ENCODE data around the gene NR0B2.

The NR0B2 gene

GRCh38 chr1:26922431-26922729 lies 8.6 kb upstream of the NR0B2 start:
- no peak for ATAC-seq
- TF ChIP-seq ZFP3 (CRISPR knock-in tag; IDR thresholded peaks at IDR 0.05) (no peak), PATZ1 (CRISPR knock-in tag; IDR thresholded peaks at IDR 0.05; ENCODE audit: borderline replicate concordance) (no peak), CREB5 (CRISPR knock-in tag; IDR thresholded peaks at IDR 0.05; ENCODE audit: low read depth) (no peak), RARB (CRISPR knock-in tag; IDR thresholded peaks at IDR 0.05) (no peak), PPARA (CRISPR knock-in tag; IDR thresholded peaks at IDR 0.05; ENCODE audit: borderline replicate concordance) (no peak), ZNF565 (CRISPR knock-in tag; conservative IDR thresholded peaks at IDR 0.05; ENCODE audit: low read depth) (no peak), ISL1 (CRISPR knock-in tag; IDR thresholded peaks at IDR 0.05) (no peak), SNAI2 (CRISPR knock-in tag; IDR thresholded peaks at IDR 0.05) (no peak), TCF4 (CRISPR knock-in tag; IDR thresholded peaks at IDR 0.05; ENCODE audit: borderline replicate concordance) (no peak), GLIS3 (CRISPR knock-in tag; IDR thresholded peaks at IDR 0.05) (no peak)

GRCh38 chr1:26921540-26922430 lies 8.0 kb upstream of the NR0B2 start, which contains the start of gene NUDC:
Gene NUDC (plus strand): TSS chr1:26921743. CDS start chr1:26921849, 106 bp downstream.
- TF ChIP-seq CSRNP3 (CRISPR knock-in tag; IDR thresholded peaks at IDR 0.05): no peak
- TF ChIP-seq TOX (CRISPR knock-in tag; IDR thresholded peaks at IDR 0.05; ENCODE audit: borderline replicate concordance): no peak
- no peak for TF ChIP-seq RARB (CRISPR knock-in tag; IDR thresholded peaks at IDR 0.05)
- TF ChIP-seq ZC3H10 (CRISPR knock-in tag; IDR thresholded peaks at IDR 0.05): no peak
- TF ChIP-seq ZNF70 (CRISPR knock-in tag; IDR thresholded peaks at IDR 0.05): no peak
- TF ChIP-seq PPARA (CRISPR knock-in tag; IDR thresholded peaks at IDR 0.05; ENCODE audit: borderline replicate concordance): no peak
- no peak for TF ChIP-seq TSHZ2 (CRISPR knock-in tag; IDR thresholded peaks at IDR 0.05)
- no peak for TF ChIP-seq ARNTL (CRISPR knock-in tag; IDR thresholded peaks at IDR 0.05; ENCODE audit: borderline replicate concordance, low read depth)
- TF ChIP-seq SNAI2 (CRISPR knock-in tag; IDR thresholded peaks at IDR 0.05): no peak
- TF ChIP-seq GLIS3 (CRISPR knock-in tag; IDR thresholded peaks at IDR 0.05): no peak
- no peak for TF ChIP-seq ESRRG (CRISPR knock-in tag; IDR thresholded peaks at IDR 0.05)
- ATAC-seq: peak; percentile 98

- TF ChIP-seq PATZ1 (CRISPR knock-in tag; IDR thresholded peaks at IDR 0.05; ENCODE audit: borderline replicate concordance): no peak
- TF ChIP-seq GLIS3 (CRISPR knock-in tag; IDR thresholded peaks at IDR 0.05): no peak
- no peak for TF ChIP-seq ESRRG (CRISPR knock-in tag; IDR thresholded peaks at IDR 0.05)
- no peak for TF ChIP-seq RARB (CRISPR knock-in tag; IDR thresholded peaks at IDR 0.05)
- TF ChIP-seq ARNTL (CRISPR knock-in tag; IDR thresholded peaks at IDR 0.05; ENCODE audit: borderline replicate concordance, low read depth): no peak
- TF ChIP-seq OSR1 (CRISPR knock-in tag; IDR thresholded peaks at IDR 0.05): no peak
- TF ChIP-seq CSDC2 (CRISPR knock-in tag; IDR thresholded peaks at IDR 0.05): no peak
- TF ChIP-seq TOX (CRISPR knock-in tag; IDR thresholded peaks at IDR 0.05; ENCODE audit: borderline replicate concordance): no peak
- peak; percentile 54 for ATAC-seq
Measured at GRCh38 chr1:26921126-26921539, 7.4 kb upstream of the NR0B2 start.

Measured in SK-N-SH treated with all-trans-retinoic acid at 6 μM for 48 hours (cell line).